LNCaP clone FGC (cell line): Measurements from ENCODE around the gene CPTP.

ENCODE experiments used
- DNase-seq: peaks from one replicate; pipeline ENCODE4 v3.0.0-alpha.2; 2011; ENCODE audit warnings: low read depth
- H3K4me3 ChIP-seq: 2 replicates; pipeline ENCODE4 v1.5.1; 2011; ENCODE audit warnings: mild to moderate bottlenecking, low read depth, low read length, control low read depth
- CTCF ChIP-seq: IDR thresholded peaks from 2 replicates; pipeline ENCODE4 v1.5.1; 2012; ENCODE audit warnings: mild to moderate bottlenecking; ENCODE audit not compliant: control insufficient read depth, insufficient read depth; ENCODE audit errors: extremely low read depth

Gene CPTP

DNA sequence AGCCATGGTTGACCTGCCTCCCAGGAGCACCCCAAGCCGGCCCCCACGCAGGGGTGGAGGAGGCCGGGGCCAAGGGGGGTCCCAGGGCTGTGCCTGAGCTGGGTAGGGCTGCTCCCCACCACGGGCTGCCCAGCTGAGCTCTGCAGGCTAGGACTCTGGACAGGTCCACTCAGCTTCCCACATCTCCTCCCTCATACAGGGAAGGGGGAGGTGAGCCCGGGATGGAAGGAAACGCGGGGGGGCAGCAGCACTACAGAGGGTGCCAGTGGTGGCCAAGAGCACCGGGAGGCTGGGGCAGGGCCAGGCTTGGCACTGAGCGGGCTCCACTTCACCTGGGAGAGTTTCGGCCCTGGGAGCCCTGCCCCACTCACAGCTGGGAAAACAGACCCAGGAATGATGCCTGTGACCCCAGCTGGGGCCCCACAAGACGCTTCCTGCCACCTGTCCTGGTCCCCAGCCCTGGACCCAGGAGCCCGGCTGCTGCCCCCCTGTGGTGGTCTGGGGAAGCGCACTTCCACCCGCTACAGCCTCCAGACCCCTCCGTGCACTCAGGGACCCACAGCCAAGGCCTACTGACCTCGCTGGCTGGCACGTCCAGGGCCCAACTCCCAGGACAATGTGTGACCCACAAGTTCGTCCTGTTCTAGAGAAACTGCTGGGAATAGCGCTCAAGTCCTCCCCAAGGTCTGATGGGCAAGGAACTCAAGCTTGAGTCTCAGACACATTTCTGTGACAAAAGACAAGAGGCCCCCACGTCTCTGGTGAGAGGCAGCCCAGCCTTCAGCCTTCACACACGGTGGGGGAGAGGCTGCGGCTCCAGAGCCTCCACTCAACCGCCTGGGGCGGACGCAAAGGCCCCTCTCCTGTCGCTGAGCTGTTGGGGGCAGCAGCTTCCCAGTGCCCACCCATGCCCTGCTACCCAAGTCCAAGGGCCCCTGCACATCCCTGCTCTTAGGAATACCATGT lies 47.4 kb downstream of the CPTP start:
- H3K4me3 ChIP-seq = no peak overlapping the region
- DNase-seq = no peak
- TF ChIP-seq CTCF = peak; percentile 75

DNA sequence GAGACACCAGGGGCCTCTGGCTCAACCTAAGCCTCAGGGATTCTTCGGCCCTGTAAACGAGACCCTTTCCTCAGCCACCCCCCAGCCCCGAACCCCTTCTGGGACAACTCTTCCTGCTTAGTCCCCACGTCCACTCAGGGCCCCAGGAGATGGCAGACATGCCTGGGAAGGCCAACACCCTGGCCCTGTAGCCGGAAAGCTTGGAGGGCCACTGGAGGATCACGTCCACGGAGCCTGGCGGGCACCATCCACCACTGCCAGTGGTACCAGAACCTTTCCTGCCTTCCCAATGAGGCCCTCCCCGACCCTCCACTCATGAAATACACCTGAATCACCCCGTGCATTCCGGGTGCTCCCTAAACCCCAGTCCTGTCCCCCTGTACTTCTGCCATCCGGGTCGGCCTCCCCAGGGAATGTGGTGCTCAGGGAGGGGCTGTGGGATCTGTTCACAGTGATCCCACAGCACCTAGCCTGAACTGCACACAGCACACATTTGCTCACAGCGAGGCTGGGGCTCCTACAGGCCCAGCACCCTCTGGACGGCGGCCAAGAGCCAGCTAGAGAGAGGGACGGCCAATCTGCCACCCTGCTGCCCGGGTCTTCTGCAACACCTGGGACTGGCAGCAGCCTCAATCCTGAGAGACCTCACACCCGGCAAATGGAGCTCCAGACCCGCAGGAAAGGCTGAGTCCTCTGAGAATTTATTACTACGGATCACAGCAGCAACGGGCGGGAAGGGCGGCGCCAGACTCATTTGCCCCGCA lies 48.6 kb downstream of the CPTP start:
- H3K4me3 ChIP-seq = peak overlapping the region; percentile 85
- TF ChIP-seq CTCF = no peak
- no peak for DNase-seq

- H3K4me3 ChIP-seq = peak overlapping the region; percentile 85
- no peak for DNase-seq
- TF ChIP-seq CTCF = no peak
Observed at GRCh38 chr1:1373815-1374588, 49.4 kb downstream of the CPTP start.

- TF ChIP-seq CTCF = no peak
- no peak for DNase-seq
- peak overlapping the region; percentile 85 for H3K4me3 ChIP-seq
Observed at GRCh38 chr1:1374589-1374928, 50.0 kb downstream of the CPTP start.

DNA sequence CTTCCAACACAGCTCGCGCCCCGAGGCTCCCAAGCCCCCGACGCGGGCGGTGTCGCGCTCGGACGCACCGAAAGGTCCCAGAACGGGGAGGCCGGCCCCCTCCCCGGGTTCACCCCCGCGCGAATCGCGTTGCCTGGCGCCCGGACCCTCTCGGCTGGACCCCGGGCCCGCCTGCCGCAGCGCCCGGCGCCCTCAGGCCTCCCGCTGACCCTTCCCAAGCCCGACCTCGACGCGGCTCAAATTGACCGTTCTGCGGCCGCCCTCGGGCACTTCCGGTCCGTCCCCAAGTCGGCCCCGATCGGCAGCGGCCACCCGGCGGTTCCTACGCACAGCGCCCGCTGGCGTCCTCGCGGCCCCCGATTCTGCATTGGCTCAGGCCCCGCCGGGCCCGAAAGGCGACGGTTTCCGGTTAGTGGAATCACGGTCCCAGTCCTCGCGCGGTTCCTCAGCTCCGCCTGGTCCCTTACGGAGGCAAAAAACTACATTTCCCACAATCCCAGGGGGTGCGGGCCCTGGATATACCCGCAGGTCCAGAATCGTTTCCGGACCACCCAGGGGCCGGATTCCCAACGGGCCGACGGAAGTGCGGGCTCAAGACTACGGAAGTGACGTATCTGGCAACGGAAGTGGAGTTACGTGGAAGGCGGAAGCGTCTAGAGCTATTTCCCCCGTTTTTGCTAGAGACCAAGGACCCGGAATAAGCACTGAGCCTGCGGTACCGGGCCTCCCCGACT lies 50.5 kb downstream of the CPTP start, which contains the start of gene AURKAIP1:
Gene AURKAIP1 (minus strand): TSS at position 279 of the 734 bp plus-strand sequence. CDS start 451 bp downstream, outside the sequence.
- peak within 1 kb of the TSS; percentile 85 for H3K4me3 ChIP-seq
- peak; percentile 99 for DNase-seq
- peak; percentile 23 for TF ChIP-seq CTCF

- TF ChIP-seq CTCF = no peak
Observed at GRCh38 chr1:1376551-1377226, 52.1 kb downstream of the CPTP start.

More at GRCh38 chr1:1376551-1377226, 52.1 kb downstream of the CPTP start:
- H3K4me3 ChIP-seq = peak overlapping the region; percentile 85
- no peak for DNase-seq
